ENCODE results near the gene ZSCAN9.

GRCh38 chr6:28266563-28266961, 41.5 kb downstream of the ZSCAN9 start:
- TF ChIP-seq POLR2AphosphoS5 (IDR thresholded peaks at IDR 0.05; ENCODE audit: control insufficient read depth, insufficient read depth, low read depth, low read length): no peak
- no peak for TF ChIP-seq ZNF274 (IDR thresholded peaks at IDR 0.05; ENCODE audit: borderline replicate concordance, low read depth, low read length)
- no peak for TF ChIP-seq ZNF239 (CRISPR knock-in tag; IDR thresholded peaks at IDR 0.05)
- TF ChIP-seq POLR2A (conservative IDR thresholded peaks at IDR 0.05): no peak
- TF ChIP-seq CTCF (IDR thresholded peaks at IDR 0.05 in 2 of 3, conservative IDR thresholded peaks at IDR 0.05 in 1 of 3; ENCODE audit: insufficient read depth in 2 of 3, low read depth in 1 of 3, low read length in 3 of 3): no peak
- TF ChIP-seq, protein P1, sequence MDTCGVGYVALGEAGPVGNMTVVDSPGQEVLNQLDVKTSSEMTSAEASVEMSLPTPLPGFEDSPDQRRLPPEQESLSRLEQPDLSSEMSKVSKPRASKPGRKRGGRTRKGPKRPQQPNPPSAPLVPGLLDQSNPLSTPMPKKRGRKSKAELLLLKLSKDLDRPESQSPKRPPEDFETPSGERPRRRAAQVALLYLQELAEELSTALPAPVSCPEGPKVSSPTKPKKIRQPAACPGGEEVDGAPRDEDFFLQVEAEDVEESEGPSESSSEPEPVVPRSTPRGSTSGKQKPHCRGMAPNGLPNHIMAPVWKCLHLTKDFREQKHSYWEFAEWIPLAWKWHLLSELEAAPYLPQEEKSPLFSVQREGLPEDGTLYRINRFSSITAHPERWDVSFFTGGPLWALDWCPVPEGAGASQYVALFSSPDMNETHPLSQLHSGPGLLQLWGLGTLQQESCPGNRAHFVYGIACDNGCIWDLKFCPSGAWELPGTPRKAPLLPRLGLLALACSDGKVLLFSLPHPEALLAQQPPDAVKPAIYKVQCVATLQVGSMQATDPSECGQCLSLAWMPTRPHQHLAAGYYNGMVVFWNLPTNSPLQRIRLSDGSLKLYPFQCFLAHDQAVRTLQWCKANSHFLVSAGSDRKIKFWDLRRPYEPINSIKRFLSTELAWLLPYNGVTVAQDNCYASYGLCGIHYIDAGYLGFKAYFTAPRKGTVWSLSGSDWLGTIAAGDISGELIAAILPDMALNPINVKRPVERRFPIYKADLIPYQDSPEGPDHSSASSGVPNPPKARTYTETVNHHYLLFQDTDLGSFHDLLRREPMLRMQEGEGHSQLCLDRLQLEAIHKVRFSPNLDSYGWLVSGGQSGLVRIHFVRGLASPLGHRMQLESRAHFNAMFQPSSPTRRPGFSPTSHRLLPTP (IDR thresholded peaks at IDR 0.05; ENCODE audit: borderline replicate concordance, extremely low read depth, insufficient read length): no peak
- TF ChIP-seq ZNF311 (CRISPR knock-in tag; IDR thresholded peaks at IDR 0.05): no peak

Data from K562 (cell line).